Activated naive CD4-positive, alpha-beta T cell treated with anti-CD3 and anti-CD28 coated beads, Interleukin-2, amount 50 U/mL, for 16 hours (primary cell): ENCODE results near the gene RALA.
"Not testable (repeated sequence)": the region's sequence is repeated elsewhere in the genome, so short reads cannot be mapped to it uniquely, and the experiment has no call there.

Experiments used
- DNase-seq: peaks from one replicate; pipeline ENCODE4 v3.0.0-alpha.2; 2020

Gene RALA

DNA sequence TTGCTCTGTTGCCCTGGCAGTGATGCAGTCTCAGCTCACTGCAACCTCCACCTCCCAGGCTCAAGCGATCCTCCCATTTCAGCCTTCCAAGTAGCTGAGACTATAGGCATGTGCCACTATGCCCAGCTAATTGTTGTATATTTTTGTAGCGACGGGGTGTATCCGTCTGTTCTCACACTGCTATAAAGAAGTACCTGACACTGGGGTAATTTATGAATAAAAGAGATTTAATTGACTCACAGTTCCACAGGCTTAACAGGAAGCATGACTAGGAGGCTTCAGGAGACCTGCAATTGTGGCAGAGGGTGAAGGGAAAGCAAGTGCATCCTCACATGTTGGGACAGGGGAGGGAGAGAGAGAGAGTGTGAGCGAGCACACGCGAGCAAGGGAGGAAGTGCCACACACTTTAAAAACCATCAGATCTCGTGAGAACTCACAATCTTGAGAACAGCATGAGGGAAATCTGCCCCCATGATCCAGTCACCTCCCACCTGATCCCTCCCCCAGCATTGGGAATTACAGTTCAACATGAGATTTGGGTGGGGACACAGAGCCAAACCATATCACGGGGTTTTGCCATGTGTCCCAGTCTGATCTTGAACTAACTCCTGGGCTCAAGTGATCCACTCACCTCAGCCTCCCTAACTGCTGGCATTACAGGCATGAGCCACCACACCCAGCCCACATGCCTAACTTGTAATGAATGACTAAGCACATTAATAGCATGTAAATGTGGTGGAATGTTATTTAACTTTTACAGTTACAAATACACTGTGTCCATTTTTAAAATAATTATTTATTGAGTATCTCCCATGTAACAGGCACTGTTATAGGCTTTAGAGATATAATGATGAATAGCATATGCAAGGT, 65.5 kb downstream of the RALA start:
- no peak for DNase-seq

DNA sequence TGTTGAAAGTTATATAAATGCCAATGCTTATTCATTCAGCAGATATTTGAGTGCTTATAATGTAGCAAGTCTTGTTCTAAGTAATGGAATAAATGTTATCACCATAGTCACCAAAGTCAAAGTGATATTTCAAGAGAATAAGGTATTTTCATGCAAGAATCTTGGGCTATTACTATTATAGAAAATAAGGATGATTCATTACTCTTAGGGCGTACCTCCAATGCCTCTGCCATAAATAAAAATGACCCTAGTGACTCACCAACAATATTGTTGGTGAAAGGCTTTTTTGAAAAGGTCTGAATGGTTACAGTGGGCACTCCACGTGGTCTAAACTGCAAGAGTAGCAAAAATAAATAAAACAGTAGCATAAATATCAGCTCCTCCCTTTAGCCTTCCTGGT, 68.4 kb downstream of the RALA start:
- DNase-seq, result no peak

DNA sequence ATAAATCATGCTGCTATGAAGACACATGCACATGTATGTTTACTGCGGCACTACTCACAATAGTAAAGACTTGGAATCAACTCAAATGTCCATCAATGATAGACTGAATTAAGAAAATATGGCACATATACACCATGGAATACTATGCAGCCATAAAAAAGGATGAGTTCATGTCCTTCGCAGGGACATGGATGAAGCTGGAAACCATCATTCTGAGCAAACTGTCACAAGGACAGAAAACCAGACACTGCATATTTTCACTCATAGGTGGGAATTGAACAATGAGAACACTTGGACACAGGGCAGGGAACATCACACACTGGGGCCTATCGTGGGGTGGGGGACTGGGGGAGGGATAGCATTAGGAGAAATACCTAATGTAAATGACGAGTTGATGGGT, 69.7 kb downstream of the RALA start:
- DNase-seq, result not testable (repeated sequence)

DNA sequence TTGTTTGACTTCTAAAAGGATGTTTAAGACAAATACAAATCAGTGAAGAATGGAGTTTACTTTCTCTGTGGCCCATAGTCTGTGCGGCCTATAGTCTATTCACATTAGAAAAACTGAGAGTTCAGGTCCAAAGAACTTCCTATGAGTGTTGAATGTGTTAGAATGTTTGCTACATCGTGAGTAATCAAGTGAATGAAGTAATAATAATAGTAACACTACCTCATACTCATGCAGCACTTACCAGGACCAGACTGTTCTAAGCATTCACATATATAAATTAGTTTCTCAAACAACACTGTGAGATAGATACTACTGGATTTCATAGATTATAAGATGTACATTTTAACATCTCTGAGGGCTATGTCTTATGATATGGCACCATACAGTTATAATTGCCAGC, 70.4 kb downstream of the RALA start:
- DNase-seq, result no peak

DNA sequence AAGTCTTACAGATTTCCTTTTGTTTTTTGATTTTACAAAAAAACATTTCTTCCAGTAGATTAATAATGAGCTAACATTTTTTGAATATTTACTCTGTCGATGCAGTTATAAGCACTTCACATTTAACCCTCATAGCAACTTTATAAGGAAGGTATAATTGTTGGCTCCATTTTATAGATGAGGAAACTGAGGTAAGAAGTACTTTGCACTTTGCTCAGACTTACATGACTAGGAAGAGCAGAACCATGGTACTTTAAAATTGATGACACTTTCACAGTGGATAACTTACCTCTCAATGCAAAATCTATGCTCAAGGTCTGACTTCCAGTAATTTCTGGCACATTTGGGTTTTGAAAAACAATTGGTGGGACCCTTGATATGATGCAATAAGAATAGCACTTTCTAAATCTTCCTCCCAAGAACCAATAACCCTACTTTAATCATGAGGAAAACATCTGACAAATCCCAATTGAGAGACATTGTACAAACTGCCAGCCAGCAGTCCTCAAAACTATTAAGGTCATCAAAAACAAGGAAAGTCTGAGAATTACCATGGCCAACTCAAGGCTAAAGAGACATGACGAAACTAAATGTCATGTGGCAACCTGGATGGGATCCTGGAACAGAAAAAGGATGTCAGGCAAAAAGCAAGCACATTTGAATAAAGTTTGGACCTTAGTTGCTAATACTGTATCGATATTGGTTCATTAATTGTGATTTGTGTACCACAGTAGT, 72.6 kb downstream of the RALA start:
- no peak for DNase-seq

DNA sequence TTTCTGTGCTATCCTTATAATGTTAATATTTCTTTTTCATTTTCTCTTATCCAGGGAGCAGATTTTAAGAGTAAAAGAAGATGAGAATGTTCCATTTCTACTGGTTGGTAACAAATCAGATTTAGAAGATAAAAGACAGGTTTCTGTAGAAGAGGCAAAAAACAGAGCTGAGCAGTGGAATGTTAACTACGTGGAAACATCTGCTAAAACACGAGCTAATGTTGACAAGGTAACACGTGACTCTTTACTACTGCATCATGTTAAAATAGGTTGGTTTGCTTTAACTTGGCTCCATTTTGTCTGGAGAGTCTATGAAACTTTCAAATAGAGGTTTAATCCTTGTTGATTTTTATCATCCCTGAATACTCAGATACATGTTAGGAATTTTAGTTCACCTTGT, 73.3 kb downstream of the RALA start:
- no peak for DNase-seq

DNA sequence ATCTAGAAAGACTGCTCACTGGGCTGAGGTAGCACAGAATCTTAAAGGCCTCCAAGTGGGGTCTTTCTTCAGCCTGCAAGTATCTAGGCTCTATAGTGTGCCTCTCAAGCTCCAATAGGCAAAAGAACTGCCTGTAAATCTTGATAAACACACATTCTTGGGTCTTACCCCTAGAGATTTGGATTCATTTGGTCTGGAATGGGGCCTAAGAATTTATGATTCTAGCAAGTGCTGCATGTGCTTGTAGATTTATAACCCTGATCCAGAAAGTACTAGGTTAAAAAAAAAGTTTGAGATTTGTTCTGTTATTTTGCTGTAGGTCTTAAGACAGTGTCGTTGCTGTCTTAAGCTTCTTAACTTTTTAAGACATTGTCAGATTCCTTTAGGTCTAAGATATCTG, 74.1 kb downstream of the RALA start:
- no peak for DNase-seq

DNA sequence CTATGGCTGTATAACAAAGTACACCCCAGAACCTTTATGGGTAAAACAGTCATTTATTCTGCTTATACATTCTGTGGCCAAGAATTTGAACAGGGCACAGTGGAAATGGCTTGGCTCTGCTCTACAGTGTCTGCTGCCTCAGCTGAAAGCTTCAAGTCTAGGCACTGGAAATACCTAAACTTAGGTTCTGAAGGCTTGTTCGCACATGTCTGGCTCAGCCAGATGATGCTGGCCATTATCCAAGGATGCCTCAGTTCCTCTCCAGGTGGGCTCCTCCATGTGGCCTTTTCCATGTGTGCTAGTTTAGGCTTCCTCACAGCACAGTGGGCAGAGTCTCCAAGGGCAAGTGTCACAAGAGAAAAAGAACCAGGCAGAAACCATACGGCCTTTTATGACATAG, 76.8 kb downstream of the RALA start:
- no peak for DNase-seq

DNA sequence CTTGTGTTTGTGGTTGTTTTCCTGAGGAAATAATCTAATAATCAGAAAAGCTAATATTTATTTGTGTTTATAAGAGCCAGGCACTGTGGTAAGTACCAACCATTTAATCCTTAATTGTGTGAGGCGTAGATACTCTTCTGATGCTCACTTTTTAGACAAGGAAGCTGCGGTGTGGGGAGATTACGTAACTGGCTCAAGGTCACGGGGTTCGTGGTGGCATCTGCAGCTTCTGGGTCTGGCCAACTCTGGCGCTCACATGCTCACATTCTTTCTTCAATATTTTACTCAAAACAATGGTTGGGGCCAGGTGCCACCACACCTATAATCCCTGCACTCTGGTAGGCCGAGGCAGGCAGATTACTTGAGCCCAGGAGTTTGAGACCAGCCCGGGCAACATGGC, 77.6 kb downstream of the RALA start:
- no peak for DNase-seq

DNA sequence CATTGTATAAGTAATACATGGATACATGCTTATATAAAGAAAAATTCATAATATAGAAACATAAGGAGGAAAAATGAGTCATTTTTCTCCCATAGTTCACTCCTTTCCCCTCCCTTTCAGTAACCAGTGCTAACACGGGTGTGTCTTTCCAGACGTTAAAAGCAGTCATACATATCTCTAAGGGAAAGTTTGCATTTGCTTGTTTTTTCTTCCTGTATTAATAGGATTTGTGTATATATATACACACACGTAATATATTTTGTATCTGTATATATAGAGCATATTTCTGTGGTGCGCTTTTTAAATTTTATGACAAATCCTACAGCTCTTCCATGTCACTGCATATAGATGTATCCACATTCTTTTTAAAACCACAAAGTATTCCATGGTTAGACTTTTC, 78.8 kb downstream of the RALA start:
- DNase-seq, result no peak

DNA sequence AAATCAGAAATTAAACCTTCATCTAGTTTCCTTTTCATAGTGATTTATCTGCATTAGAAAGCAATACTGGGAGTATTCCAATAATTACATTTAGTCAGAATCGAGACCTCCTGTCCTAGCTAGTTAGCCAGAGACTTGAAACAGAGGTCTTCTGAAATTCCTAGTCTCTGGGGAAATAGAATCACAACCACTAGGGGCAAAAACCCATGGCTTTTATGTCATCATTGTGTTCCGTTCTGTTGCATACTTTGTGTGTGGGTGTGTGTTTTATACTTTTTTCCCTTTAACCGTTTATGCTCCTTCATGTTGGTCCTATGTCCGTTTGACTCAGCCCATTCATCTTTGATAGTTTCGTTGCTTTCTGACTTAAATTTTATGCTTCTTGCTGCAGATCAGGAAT, 79.8 kb downstream of the RALA start:
- DNase-seq, result no peak

DNA sequence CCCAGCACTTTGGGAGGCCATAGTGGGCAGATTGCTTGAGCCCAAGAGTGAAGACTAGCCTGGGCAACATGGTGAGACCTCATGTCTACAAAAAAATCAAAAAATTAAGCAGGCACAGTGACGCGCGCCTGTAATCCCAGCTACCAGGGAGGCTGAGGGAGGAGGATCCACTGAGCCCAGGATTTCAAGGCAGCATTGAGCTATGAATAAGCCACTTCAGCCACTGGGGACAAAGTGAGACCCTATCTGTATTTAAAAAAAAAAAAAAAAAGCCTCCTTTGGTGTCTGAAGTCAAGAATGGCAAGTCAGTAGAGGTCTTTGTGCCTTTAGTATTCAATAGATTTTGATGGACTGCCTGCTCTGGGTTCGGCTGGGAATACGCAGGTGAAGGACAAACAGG, 85.7 kb downstream of the RALA start:
- DNase-seq, result no peak

DNA sequence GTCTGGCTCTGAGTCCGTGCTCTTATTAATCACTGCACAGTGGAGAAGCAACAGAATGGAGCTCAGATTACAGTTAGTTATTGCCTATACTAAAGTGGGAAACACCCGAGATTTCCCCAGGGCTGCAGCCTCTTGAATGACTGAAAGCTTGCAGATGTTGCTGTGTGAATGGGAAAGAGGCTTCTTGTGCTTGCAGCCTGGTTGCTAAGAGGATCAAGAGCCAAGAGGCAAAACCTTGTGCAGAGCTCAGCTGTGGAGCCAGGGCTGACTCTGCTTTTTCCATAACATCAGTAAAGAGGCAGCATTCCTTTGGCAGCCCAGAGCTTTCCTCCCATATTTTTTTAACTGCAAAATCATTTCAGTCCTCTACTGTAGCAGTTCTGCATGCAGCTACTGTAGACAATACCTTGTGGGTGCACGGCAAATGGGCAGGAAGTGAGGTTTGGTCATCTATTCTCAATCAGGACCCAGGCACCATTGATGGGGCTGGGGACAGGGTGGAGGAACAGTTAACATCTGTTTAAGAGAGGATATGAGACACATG, 86.5 kb downstream of the RALA start:
- DNase-seq, result no peak

DNA sequence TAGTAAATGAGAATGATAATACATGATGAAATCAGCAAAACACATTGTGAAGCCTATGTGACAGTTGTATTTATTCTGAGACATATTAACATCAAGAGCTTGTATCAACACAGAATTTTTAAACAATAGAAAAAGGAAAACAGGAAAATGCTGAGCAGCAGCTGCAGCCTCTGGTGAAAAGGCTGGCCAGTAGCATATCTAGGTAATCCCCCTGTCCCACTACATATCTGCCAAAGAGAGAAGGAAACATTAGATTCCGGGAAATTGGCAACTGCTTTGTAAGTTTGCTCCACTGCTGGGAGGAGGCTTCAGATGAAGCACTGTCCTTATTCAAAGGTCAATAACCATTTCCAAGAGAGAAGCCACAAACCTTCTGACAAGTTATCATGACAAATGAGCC, 89.4 kb downstream of the RALA start:
- no peak for DNase-seq

DNA sequence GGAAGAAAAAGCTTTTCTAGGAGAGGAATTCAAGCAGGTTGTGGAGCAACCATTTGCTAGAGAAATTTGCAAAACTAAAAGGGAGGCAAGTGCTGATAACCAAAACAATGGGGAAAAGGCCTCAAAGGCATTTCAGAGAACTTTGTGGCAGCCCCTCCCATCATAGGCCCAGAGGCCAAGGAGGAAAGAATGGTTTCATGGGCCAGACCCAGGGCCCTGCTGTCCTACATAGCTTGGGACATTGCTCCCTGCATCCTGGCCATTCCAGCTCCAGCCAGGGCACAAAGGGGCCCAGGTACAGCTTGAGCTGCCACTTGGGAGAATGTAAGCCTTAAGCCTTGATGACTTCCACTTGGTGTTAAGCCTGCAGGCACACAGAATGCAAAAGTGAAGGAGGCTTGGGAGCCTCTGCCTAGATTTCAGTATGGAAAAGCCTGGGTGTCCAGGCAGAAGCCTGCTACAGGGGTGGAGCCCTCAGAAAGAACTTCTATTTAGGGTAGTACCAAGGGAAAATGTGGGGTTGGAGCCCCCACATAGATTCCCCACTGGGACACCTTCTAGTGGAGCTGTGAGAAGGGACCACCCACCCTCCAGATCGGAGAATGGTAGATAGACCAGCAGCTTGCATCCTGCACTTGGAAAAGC, 91.2 kb downstream of the RALA start:
- DNase-seq, result no peak

DNA sequence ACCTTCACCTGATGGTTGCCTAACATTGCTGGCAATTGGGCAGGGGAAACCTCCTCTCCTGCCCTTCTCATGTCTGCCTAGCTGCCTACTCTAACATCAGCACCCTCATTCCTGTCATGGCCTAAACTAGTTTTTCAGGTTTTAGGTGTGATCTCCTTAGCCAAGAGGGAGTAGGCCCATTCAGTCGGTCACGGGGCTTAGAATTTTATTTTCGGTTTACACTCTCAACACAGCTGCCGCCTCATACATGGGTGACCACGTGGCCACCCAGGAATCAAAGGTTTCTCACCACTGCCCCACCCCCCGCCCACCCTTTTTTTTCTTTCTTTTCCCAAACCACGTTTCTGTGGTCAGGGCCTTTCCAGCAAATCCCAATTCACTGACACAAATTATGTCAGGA, 97.2 kb downstream of the RALA start:
- no peak for DNase-seq

DNA sequence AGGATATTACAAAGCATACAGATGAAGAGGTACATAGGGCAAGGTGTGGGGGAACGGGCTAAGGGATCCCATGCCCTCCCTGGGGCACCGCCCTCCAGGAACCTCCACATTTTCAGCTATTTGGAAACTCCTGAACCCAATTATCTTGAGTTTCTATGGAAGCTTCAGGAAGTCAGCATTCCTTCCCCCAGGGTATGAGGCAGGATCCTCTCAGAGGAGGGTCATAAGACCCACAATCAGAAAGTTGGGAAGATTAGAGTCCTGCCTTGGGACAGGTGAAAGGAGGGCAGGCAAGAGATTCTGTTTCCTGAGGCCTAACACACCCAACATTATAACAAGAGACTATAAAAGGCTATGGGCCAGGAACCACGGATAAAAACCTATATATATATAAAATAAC, 98.0 kb downstream of the RALA start:
- no peak for DNase-seq

DNA sequence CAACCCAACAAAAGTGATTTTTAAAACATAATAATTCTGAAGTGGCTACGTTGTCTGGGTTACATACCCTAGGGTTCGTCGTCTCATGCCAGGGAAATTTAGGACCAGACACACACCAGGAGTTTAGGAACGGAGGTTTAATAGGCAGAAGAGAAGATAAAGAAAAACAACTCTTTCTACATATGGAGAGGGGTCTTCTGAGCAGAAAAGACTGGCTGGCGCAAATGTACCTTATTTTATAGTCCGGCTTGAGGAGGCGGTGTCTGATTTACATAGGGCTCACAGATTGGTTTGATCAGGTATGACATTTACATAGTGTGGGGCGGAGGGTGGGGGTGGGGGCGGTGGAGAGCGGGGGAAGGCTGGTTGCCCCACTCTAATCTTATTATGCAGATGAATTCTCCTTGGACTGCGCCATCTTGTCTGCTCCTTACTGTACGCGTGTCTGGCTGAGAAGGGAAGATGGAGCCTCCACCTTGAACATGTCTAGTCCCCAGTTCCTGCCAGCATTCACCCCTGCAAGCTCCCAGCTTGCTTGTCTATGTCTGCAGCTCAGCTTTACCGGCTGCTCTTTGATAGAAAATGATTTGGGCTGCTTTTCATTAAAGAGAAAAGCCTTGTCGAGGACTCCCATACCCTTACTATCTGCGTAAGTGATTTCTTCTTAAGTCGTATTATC, 98.7 kb downstream of the RALA start:
- DNase-seq, result no peak

DNA sequence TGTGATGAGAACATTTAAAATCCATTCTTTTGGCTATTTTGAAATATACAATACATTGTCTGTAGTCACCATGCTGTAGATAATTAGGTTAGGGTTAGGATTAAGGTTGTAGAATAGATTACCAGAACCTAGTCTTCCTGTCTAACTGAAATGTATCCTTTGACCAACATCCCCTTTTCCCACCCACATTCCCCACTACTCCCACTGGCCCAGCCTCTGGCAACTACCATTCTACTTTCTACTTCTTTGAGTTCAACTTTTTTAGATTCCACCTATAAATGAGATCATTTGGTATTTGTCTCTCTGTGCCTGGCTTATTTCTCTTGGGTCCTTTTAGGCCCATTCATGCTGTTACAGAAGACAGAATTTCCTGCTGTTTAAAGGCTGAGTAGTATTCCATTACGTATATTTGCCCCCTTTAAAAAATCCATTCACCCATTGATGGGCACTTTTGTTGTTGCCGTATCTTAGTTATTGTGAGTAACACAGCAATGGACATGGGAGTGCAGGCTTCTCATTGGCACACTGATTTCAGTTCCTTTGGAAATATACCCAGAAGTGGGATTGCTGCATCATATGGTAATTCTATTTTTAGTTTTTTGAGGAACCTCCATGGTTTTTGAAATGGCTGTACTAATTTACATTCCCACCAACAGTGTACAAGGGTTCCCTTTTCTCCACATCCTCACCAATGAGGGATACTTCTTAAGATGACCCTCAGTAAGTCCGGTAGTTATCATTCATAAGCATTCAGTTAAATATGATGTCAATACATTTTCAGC, 104.0 kb downstream of the RALA start:
- no peak for DNase-seq

DNA sequence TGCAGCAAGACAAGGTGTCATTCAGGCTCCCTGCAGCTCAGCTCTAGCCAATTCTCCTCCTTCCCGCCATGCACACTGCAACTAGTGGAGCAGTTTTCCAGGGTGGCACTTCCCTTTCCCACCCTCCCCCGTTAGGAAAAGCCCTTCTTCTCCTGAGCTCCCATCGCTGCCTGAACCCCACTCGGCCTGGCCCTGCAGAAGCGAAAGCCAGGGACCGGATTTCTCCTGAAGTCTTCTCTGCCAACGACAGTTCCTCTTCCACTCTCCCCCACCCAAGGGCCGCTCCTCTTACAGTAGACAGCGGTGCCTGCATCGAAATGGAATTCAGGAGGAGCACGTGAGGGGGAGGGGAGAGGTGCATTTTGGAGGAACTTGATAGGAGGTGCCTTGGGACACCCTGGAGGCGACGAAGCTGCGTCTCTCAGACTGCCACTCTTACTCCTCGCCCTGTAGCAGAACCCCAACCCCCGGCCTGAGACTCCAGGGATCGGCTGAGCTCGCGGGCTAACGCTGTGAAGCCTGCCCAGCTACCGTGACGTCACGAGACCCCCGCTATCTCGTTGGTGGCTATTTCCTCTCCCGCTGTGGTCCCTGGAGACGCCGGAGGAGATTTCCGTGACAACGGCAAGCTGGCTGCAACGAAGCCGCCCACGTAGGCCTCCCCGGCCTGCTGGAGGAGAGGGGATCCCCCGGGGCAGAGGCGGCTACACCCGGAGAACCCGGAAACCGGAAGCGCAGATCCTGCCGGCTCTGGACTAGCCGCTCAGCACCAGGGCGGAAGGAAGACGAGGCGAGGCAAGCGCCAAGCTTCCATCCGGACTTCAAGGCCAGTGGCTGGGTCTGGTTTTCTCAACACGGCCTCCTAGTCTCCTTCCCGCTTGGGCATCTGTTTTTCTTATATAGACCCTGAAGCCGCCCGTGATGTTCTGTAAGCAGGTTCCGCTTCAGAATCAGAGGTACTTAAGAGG, 109.7 kb downstream of the RALA start:
- DNase-seq, result peak; percentile 96
